HG02884 (cell line): Measurements from ENCODE around the gene TEX261.

Source experiments
- ATAC-seq: cut with Tn5 transposase; IDR thresholded peaks from one replicate; pipeline ENCODE4 v1.9.1; 2021; ENCODE audit warnings: mild to moderate bottlenecking, moderate library complexity; ENCODE audit not compliant: unreplicated experiment

TEX261 gene

DNA sequence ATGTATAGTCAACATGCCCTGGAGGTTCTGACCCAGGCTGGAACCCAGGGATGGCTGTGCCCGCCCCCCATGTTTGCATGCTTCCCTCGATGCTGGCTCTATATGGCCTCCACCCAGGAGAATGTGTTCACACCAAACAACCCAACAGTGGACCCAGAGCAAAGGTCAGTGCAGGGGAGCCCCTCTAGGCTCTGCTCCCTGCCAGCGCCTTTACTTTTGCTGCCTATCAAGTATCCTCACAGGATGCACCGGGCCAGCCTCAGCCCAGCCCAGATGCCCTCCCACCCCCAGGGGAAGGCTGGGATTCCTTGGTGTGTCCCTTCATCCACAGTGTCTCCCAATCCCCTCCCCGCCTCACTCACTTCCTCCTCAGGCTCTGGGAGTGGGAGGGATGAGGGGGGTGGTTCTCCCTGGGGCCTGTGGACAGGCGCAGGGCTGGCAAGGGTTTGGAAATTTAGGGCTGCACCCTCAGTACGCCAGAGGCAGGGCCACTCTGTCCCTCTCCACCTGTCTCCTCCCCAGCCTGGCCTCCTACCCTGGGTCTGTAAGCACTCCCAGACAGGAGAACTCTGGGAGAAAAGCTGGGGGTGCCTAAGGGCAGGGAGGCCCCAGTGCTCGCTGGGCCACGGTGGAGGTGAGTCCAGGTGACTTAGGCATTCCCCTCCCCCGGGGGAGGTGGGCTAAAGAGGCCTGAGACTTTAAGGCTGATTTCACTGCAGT, 56.6 kb downstream of the TEX261 start:
- ATAC-seq: no peak

DNA sequence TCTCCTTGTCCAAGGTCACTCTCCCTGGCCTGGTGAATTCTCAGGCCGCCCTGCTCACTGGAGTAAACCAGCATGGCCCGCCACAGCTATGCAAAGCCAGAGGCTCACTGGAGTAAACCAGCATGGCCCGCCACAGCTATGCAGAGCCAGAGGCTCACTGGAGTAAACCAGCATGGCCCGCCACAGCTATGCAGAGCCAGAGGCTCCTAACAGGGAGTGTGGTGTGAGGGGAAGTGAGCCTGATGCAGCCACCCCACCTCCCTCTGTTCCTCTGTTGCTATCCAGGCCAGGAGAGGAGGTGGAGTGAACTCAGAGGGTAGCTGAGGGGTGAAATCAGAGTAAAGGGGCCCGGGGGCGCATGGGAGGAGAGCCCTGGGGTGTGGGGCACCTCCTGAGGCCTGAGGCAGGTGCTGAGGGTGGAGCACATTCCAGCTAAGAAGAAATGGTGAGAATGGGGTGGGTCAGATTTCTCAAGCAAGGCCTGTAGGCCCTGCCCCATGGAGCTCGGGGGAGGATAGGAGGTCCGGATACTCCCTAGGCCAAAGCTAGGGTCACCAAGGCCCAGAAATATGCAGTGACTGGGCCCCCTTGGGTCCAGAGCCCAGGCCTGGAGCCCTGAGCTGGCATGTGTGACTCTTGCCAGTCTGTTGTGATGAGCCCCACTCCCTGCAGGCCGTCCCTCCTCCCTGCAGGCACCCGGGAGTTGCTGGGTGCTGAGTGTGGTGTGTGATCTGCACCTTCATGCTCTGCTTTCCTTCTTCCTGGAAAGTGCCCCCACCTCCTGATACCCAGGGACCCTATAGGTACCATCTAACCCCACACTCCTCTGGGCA, 57.5 kb downstream of the TEX261 start:
- no peak for ATAC-seq

DNA sequence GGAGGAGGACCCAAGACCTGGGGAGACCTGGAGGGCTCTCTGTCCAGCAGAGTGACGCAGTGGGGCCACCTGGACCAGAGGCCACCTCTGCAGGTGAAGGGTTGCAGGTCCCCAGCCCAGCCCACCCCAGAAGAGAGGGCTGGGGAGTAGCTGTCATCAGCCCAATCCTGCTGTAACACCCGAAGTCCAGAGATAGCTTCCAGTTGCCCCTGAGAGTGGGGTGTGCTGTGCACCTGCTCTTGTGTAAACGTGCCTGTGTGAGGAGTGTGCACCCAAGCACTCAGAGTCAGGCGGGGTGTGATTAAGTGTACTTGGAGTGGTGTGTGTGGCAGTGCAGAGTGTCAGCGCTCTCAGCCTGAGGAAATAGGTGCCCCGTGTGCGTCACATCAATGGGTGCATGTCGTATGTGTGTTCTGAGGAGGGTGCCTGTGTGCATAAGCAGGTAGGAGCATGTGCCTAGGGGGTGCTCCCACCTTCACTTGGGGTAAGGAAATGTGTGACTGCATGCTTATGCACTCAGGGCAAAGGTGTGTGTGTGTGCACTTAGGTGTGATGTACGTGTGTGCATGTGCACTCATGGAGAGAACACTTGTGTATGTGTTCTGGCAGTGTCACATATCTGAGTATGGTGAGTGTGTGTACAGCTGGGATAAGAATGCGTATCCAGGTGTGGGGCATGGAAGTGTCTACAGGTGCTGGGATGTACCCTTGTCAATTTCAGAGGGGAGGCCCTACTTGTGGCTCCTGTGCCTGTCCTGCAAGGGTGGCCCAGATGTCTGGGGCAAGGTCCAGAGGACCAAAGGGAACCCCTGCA, 58.3 kb downstream of the TEX261 start:
- no peak for ATAC-seq
